ENCODE measurements around the gene ZNF397.

GRCh38 chr18:35248429-35248828, 7.6 kb downstream of the ZNF397 start:
- TF ChIP-seq CTCF (conservative IDR thresholded peaks at IDR 0.05 in 1 of 2, IDR thresholded peaks at IDR 0.05 in 1 of 2; ENCODE audit: extremely low read depth in 1 of 2, insufficient read depth in 1 of 2, low read depth in 1 of 2, low read length in 2 of 2) = no peak
- TF ChIP-seq EZH2 (IDR thresholded peaks at IDR 0.05; ENCODE audit: borderline replicate concordance, low read length) = no peak

Data from mammary epithelial cell (primary cell).